Measurements from ENCODE around the gene AIM2. TPM values are rescaled to one million over a fixed set of nuclear protein-coding genes. Genes with fewer than 3 reads are reported as not detected.
A peak's percentile ranks its signal among the peaks of the same experiment; 100 is the strongest.
"Not testable (repeated sequence)": the region's sequence is repeated elsewhere in the genome, so short reads cannot be mapped to it uniquely, and the experiment has no call there.

The AIM2 gene, protein sequence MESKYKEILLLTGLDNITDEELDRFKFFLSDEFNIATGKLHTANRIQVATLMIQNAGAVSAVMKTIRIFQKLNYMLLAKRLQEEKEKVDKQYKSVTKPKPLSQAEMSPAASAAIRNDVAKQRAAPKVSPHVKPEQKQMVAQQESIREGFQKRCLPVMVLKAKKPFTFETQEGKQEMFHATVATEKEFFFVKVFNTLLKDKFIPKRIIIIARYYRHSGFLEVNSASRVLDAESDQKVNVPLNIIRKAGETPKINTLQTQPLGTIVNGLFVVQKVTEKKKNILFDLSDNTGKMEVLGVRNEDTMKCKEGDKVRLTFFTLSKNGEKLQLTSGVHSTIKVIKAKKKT
- 19.7 TPM for polyA plus RNA-seq (2012; ENCODE audit: missing spikeins)

- TF ChIP-seq POLR2AphosphoS5 (IDR thresholded peaks at IDR 0.05; ENCODE audit: low read depth, low read length) = peak; percentile 74
- peak; percentile 82 for TF ChIP-seq POLR2A (IDR thresholded peaks at IDR 0.05; ENCODE audit: low read depth, low read length)
- TF ChIP-seq TAF1 (IDR thresholded peaks at IDR 0.05; ENCODE audit: borderline replicate concordance, low read depth, low read length) = peak; percentile 41; the same call in 1 of the 2 replicates
- no peak for FAIRE-seq
- peak; percentile 32 for DNase-seq (ENCODE audit: insufficient read length)
These were observed at the start of gene AIM2 for GRCh38 chr1:159076438-159077119. AIM2 (minus strand) TSS chr1:159076766; CDS start chr1:159073499, 3,267 bp downstream.

DNA sequence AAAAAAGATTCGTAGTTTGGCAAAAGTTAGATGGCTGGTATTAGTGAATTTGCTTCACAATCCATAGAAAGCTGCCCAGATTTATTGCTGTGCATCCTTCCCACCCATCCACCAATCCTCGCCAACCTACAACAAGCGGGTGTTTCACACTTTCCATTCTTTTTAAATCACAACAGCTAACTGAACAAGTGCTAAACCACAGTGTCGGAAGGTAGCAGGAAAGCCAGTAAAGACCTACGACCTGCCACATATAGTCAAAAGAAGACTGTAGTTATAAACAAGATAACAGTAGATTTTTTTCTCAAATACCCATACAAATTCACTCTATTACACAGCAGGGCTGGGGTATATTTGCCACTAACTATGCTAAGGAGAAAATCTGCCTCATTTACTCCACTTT is 47.0 kb upstream of the AIM2 start:
- FAIRE-seq (no peak), DNase-seq (ENCODE audit: insufficient read length) (no peak)
- TF ChIP-seq POLR2A (IDR thresholded peaks at IDR 0.05; ENCODE audit: low read depth, low read length) = no peak
- no peak for TF ChIP-seq POLR2AphosphoS5 (IDR thresholded peaks at IDR 0.05; ENCODE audit: low read depth, low read length)
- no peak for TF ChIP-seq TAF1 (IDR thresholded peaks at IDR 0.05; ENCODE audit: borderline replicate concordance, low read depth, low read length)

GRCh38 chr1:159122005-159122621 is 45.5 kb upstream of the AIM2 start:
- TF ChIP-seq POLR2A (IDR thresholded peaks at IDR 0.05; ENCODE audit: low read depth, low read length) = no peak
- TF ChIP-seq TAF1 (IDR thresholded peaks at IDR 0.05; ENCODE audit: borderline replicate concordance, low read depth, low read length) = no peak
- TF ChIP-seq POLR2AphosphoS5 (IDR thresholded peaks at IDR 0.05; ENCODE audit: low read depth, low read length) = no peak
- FAIRE-seq = peak; percentile 74
- DNase-seq (ENCODE audit: insufficient read length) = no peak

GRCh38 chr1:159121526-159121925 is 45.0 kb upstream of the AIM2 start:
- TF ChIP-seq POLR2AphosphoS5 (IDR thresholded peaks at IDR 0.05; ENCODE audit: low read depth, low read length) = no peak
- no peak for TF ChIP-seq POLR2A (IDR thresholded peaks at IDR 0.05; ENCODE audit: low read depth, low read length)
- no peak for TF ChIP-seq TAF1 (IDR thresholded peaks at IDR 0.05; ENCODE audit: borderline replicate concordance, low read depth, low read length)
- FAIRE-seq = peak; percentile 66
- no peak for DNase-seq (ENCODE audit: insufficient read length)

GRCh38 chr1:159120317-159120716 is 43.8 kb upstream of the AIM2 start:
- TF ChIP-seq POLR2A (IDR thresholded peaks at IDR 0.05; ENCODE audit: low read depth, low read length) (no peak), POLR2AphosphoS5 (IDR thresholded peaks at IDR 0.05; ENCODE audit: low read depth, low read length) (no peak), TAF1 (IDR thresholded peaks at IDR 0.05; ENCODE audit: borderline replicate concordance, low read depth, low read length) (no peak)
- FAIRE-seq = no peak
- DNase-seq (ENCODE audit: insufficient read length) = no peak

DNA sequence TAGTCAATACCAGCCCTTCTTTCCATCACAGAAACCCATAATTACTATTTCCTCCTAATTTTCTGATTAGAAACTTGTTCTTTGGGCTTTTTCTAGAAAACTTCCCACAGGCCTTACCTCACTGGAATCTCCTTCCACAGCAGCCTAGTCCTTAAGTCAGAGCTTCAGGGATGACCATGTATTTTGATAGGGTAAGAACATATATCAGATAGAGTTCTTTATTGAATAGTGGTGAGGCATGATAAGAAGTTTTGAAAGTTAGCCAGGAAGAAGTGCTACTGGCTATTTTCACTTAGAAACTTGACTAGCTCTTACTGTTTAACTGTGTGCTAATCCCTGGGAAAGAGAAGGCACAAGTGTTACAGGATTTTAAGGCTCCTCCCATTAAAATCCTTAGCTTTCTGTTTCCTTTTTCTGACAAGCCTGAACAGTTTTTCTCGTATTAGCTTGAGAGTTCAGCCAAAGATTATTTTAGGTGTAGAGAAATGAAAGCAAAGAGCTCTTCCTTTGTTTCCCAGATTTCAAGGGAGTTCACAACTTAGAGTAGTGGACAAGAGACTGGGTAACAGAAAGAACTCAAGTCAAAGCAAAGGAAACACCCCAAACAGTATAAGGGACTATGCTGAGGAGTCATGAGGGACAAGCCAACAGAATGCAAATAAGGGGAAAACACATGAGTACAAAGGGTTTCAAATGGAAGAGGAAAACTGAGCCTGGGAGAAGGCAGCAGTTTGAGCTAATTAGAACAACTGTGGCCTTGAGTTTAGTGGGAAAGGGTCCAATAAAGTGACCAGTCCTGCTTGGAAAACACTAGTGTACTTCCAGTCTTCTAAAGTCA is 37.2 kb upstream of the AIM2 start:
- no peak for TF ChIP-seq POLR2AphosphoS5 (IDR thresholded peaks at IDR 0.05; ENCODE audit: low read depth, low read length)
- no peak for TF ChIP-seq POLR2A (IDR thresholded peaks at IDR 0.05; ENCODE audit: low read depth, low read length)
- no peak for TF ChIP-seq TAF1 (IDR thresholded peaks at IDR 0.05; ENCODE audit: borderline replicate concordance, low read depth, low read length)
- DNase-seq (ENCODE audit: insufficient read length) (no peak), FAIRE-seq (no peak)

- DNase-seq (ENCODE audit: insufficient read length); FAIRE-seq: not testable (repeated sequence)
These were observed 26.5 kb upstream of the AIM2 start for GRCh38 chr1:159103021-159103420.

GRCh38 chr1:159100589-159100988 is 24.0 kb upstream of the AIM2 start:
- no peak for TF ChIP-seq POLR2A (IDR thresholded peaks at IDR 0.05; ENCODE audit: low read depth, low read length)
- TF ChIP-seq TAF1 (IDR thresholded peaks at IDR 0.05; ENCODE audit: borderline replicate concordance, low read depth, low read length) = no peak
- TF ChIP-seq POLR2AphosphoS5 (IDR thresholded peaks at IDR 0.05; ENCODE audit: low read depth, low read length) = no peak
- DNase-seq (ENCODE audit: insufficient read length) (no peak), FAIRE-seq (no peak)

DNA sequence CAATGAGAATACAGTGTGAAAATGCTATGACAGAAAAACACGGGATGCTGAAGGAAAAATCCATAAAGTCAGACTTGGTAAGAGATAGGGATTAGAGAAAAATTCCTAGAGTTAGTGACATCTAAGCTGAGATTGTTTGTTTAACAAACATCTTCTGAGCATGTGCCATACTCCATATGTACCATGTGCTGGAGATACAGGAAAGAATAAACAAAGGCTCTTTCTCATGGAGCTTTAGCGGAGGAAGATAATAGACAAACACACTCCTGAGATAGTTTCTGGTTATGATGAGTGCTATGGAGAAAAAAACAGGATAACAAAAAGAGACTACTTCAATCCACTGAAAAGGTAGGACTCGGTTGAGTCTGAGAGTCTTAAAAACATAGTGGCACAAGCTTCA is 22.0 kb upstream of the AIM2 start:
- FAIRE-seq = no peak
- DNase-seq (ENCODE audit: insufficient read length) = no peak
- no peak for TF ChIP-seq POLR2AphosphoS5 (IDR thresholded peaks at IDR 0.05; ENCODE audit: low read depth, low read length)
- no peak for TF ChIP-seq POLR2A (IDR thresholded peaks at IDR 0.05; ENCODE audit: low read depth, low read length)
- no peak for TF ChIP-seq TAF1 (IDR thresholded peaks at IDR 0.05; ENCODE audit: borderline replicate concordance, low read depth, low read length)

- TF ChIP-seq POLR2AphosphoS5 (IDR thresholded peaks at IDR 0.05; ENCODE audit: low read depth, low read length) = no peak
- no peak for TF ChIP-seq TAF1 (IDR thresholded peaks at IDR 0.05; ENCODE audit: borderline replicate concordance, low read depth, low read length)
- TF ChIP-seq POLR2A (IDR thresholded peaks at IDR 0.05; ENCODE audit: low read depth, low read length) = no peak
- no peak for FAIRE-seq
- no peak for DNase-seq (ENCODE audit: insufficient read length)
These were observed 15.6 kb upstream of the AIM2 start for GRCh38 chr1:159092036-159092760.

Data from GM12892 (cell line).